Heart left ventricle (tissue), 13 donors: ENCODE results near the gene SULT1C2.

ENCODE experiments used
- POLR2A ChIP-seq, 2 donors: fragments of 450-650 bp; IDR thresholded peaks; one replicate each; pipeline ENCODE4 v1.6.1; 2017; ENCODE audit warnings: antibody characterized with exemption in 2 of 2, mild to moderate bottlenecking in 2 of 2, moderate library complexity in 2 of 2
- TF ChIP-seq, protein P1 (sequence below), 12 donors: fragments of 200-600 bp; sonication (generic) in 4 of 12; IDR thresholded peaks; one replicate each; pipeline versions ENCODE4 v1.5.0 to v1.8.0; 2018 to 2022; ENCODE audit warnings: antibody characterized with exemption in 12 of 12, mild to moderate bottlenecking in 5 of 12
- donor health status: ischemic (EF 13 %, LVEDD 7.1; RV severe dilation, severe dysfunction).
- donor health status: DM: no; HTN: yes; CAD: no.
- donor health status: DM: no; HTN: no; CAD: no.
- donor health status: ischemic (EF 25% LVEDD 6.9; RV normal size, moderate dysfunction).
- donor health status: ischemic (EF 25% LVEDD 5.7; RV mildly dilated, moderate dysfunction).
- donor health status: ischemic (EF 35%, LVEDD 5.7; RV mildly dilated, moderate dysfunction).
- donor health status: nonischemic (EF 11% LVEDD 7.7; RV severe dilation, severe dysfunction).
- donor health status: DM: yes; HTN: yes; CAD: no.
- donor health status: PGD.
- donor health status: ischemic (EF 29% LVEDD 5.4; RV normal size, mild dysfunction).
- donor health status: nonischemic (EF 23%, LVEDD 6.1; RV moderate dilation, normal function).

DNA sequence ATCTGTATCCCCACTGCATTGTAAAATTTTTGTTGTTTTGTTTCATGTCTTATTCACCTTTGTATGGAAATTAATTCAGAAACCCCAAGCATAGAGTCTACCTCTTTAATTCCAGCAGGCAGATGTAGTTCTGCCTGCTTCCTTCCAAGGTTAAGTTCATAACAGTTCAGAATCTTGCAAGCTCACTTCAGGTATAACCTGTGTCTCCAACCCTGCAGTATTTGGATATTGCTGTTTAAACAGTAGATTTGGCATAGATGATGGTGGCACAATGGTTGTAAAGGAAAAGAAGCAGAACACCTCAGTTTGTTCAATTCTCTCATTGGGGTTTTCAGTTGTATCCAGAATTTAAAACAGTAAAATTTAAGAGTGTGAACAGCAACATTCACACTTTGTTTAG, 21.2 kb downstream of the SULT1C2 start:
- TF ChIP-seq, protein P1, sequence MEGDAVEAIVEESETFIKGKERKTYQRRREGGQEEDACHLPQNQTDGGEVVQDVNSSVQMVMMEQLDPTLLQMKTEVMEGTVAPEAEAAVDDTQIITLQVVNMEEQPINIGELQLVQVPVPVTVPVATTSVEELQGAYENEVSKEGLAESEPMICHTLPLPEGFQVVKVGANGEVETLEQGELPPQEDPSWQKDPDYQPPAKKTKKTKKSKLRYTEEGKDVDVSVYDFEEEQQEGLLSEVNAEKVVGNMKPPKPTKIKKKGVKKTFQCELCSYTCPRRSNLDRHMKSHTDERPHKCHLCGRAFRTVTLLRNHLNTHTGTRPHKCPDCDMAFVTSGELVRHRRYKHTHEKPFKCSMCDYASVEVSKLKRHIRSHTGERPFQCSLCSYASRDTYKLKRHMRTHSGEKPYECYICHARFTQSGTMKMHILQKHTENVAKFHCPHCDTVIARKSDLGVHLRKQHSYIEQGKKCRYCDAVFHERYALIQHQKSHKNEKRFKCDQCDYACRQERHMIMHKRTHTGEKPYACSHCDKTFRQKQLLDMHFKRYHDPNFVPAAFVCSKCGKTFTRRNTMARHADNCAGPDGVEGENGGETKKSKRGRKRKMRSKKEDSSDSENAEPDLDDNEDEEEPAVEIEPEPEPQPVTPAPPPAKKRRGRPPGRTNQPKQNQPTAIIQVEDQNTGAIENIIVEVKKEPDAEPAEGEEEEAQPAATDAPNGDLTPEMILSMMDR (IDR thresholded peaks at IDR 0.05): no peak
- no peak for TF ChIP-seq POLR2A (IDR thresholded peaks at IDR 0.05)
